DOHH2 (cell line): Measurements from ENCODE around the gene ZDHHC6.
"Not testable (repeated sequence)": the region's sequence is repeated elsewhere in the genome, so short reads cannot be mapped to it uniquely, and the experiment has no call there.

Experiments
- H3F3A ChIP-seq: fragments of 200-600 bp; sonication (generic), shearing (Covaris generic); 2 replicates; pipeline ENCODE4 v1.6.0; 2016; ENCODE audit warnings: antibody characterized with exemption, mild to moderate bottlenecking; ENCODE audit not compliant: control insufficient read depth, insufficient read depth
- H3K27ac ChIP-seq: fragments of 200-600 bp; sonication (generic); 2 replicates; pipeline ENCODE4 v1.5.1; 2014; ENCODE audit warnings: low read depth, mild to moderate bottlenecking, low read length, moderate library complexity
- H3K27me3 ChIP-seq: fragments of 200-600 bp; sonication (generic); 2 replicates; pipeline ENCODE4 v1.6.1; 2014; ENCODE audit warnings: mild to moderate bottlenecking, low read length, mixed read lengths; ENCODE audit not compliant: control insufficient read depth
- H3K36me3 ChIP-seq: fragments of 200-600 bp; sonication (generic); 2 replicates; pipeline ENCODE4 v1.6.1; 2014; ENCODE audit warnings: mild to moderate bottlenecking, low read length, moderate library complexity, mixed read lengths; ENCODE audit not compliant: control insufficient read depth
- H3K4me1 ChIP-seq: fragments of 200-600 bp; sonication (generic); 2 replicates; pipeline ENCODE4 v1.6.1; 2014; ENCODE audit warnings: mild to moderate bottlenecking, low read length, mixed read lengths; ENCODE audit not compliant: control insufficient read depth
- H3K4me2 ChIP-seq: fragments of 200-600 bp; sonication (generic); 2 replicates; pipeline ENCODE4 v1.6.0; 2014; ENCODE audit warnings: mild to moderate bottlenecking, low read length, moderate library complexity
- H3K4me3 ChIP-seq: fragments of 200-600 bp; sonication (generic); 2 replicates; pipeline ENCODE4 v1.5.1; 2014; ENCODE audit warnings: mild to moderate bottlenecking, low read length, mixed read lengths
- H3K79me2 ChIP-seq: fragments of 200-600 bp; sonication (generic); 2 replicates; pipeline ENCODE4 v1.6.1; 2014; ENCODE audit warnings: mild to moderate bottlenecking, low read length, mixed read lengths; ENCODE audit not compliant: control insufficient read depth
- H3K9me2 ChIP-seq: fragments of 200-600 bp; sonication (generic); replicated peaks from 2 replicates; pipeline ENCODE4 v1.6.1; 2014; ENCODE audit warnings: mild to moderate bottlenecking, low read length, mixed read lengths; ENCODE audit not compliant: control insufficient read depth
- H3K9me3 ChIP-seq: fragments of 200-600 bp; sonication (generic); 2 replicates; pipeline ENCODE4 v1.6.1; 2014; ENCODE audit warnings: antibody characterized with exemption, low read length, mixed read lengths; ENCODE audit not compliant: control insufficient read depth, insufficient read depth
- H4K20me1 ChIP-seq: fragments of 200-600 bp; sonication (generic); 2 replicates; pipeline ENCODE4 v1.6.0; 2014; ENCODE audit warnings: low read depth, mild to moderate bottlenecking, antibody characterized with exemption, low read length, moderate library complexity; ENCODE audit not compliant: control insufficient read depth, insufficient read depth
- CTCF ChIP-seq: fragments of 200-600 bp; sonication (generic); IDR thresholded peaks from one replicate; pipeline ENCODE4 v1.5.1; 2014; ENCODE audit warnings: antibody characterized with exemption, mild to moderate bottlenecking, low read depth, low read length; ENCODE audit not compliant: poor library complexity, severe bottlenecking
- EZH2phosphoT487 ChIP-seq: fragments of 200-600 bp; sonication (generic); IDR thresholded peaks from 2 replicates; pipeline ENCODE4 v1.6.1; 2017; ENCODE audit warnings: borderline replicate concordance, mild to moderate bottlenecking, antibody characterized with exemption, low read length, moderate library complexity, mixed read lengths

ZDHHC6 gene

DNA sequence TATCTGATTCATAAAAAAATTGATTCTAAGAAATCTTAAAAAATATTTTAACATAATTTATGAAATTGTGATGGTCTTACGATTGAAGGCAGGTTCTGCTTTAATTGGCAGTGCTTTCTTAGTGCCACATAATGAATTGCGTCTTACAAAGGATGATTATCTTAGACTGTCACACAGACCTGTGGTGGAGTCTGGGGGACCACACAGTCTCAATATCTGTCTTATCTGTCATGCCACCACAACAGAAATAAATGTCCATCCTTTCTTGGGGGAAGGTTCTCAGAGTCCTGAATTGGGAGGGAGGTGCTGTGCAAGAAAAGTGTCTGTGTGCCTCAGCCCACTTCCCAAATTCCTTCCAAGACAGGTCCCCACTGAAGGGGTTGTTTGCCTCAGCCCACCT lies 34.0 kb downstream of the ZDHHC6 start:
- Histone ChIP-seq H3K27ac (no peak overlapping the region), H3K4me3 (no peak overlapping the region), H3K4me1 (no peaks in the 10 kb centered on the region), H3K9me3 (no peaks in the 10 kb centered on the region), H3K9me2 (no peaks in the 10 kb centered on the region), H3F3A (no peaks in the 10 kb centered on the region), H3K27me3 (no peaks in the 10 kb centered on the region), H3K79me2 (no peaks in the 10 kb centered on the region), H3K4me2 (no peak overlapping the region), H4K20me1 (no peaks in the 10 kb centered on the region), H3K36me3 (peaks cover 34% of the 10 kb centered on the region)
- TF ChIP-seq CTCF (no peak), EZH2phosphoT487 (no peak)

DNA sequence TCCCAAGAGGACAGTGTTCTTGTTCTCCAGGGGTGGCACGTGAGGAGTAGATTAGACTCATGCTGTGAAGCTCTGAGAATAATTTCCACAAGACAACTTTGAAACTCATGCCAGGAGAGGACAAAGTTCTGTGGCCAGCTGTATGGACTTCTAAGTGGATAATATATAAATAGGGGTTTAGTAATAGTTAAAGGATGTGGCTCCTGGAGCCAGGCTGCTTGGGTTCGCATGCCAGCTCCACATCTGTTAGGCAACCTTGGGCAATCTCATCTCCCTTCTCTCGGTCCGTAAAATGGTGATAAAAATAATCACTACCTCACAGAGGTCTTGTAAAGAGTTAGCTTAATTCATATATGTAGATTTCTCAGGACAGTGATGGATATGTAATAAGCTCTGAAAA lies 37.0 kb downstream of the ZDHHC6 start:
- TF ChIP-seq EZH2phosphoT487 (no peak), CTCF (no peak)
- Histone ChIP-seq H3K9me3 (no peaks in the 10 kb centered on the region), H3K27me3 (no peaks in the 10 kb centered on the region), H3K9me2 (no peaks in the 10 kb centered on the region), H3K4me3 (no peak overlapping the region), H3K27ac (no peak overlapping the region), H3K79me2 (no peaks in the 10 kb centered on the region), H3F3A (no peaks in the 10 kb centered on the region), H3K36me3 (peaks cover 37% of the 10 kb centered on the region), H3K4me2 (no peak overlapping the region), H4K20me1 (no peaks in the 10 kb centered on the region), H3K4me1 (no peaks in the 10 kb centered on the region)

GRCh38 chr10:112409299-112409698 lies 37.4 kb downstream of the ZDHHC6 start:
- no peaks in the 10 kb centered on the region for H3K9me2 ChIP-seq
- H3K9me3 ChIP-seq, result no peaks in the 10 kb centered on the region
- H3K27ac ChIP-seq, result no peak overlapping the region
- no peaks in the 10 kb centered on the region for H3K79me2 ChIP-seq
- no peaks in the 10 kb centered on the region for H3K27me3 ChIP-seq
- H3F3A ChIP-seq, result no peaks in the 10 kb centered on the region
- H3K4me2 ChIP-seq, result no peak overlapping the region
- TF ChIP-seq CTCF (no peak), EZH2phosphoT487 (no peak)
- peaks cover 37% of the 10 kb centered on the region for H3K36me3 ChIP-seq
- H3K4me1 ChIP-seq, result no peaks in the 10 kb centered on the region
- no peak overlapping the region for H3K4me3 ChIP-seq
- no peaks in the 10 kb centered on the region for H4K20me1 ChIP-seq

DNA sequence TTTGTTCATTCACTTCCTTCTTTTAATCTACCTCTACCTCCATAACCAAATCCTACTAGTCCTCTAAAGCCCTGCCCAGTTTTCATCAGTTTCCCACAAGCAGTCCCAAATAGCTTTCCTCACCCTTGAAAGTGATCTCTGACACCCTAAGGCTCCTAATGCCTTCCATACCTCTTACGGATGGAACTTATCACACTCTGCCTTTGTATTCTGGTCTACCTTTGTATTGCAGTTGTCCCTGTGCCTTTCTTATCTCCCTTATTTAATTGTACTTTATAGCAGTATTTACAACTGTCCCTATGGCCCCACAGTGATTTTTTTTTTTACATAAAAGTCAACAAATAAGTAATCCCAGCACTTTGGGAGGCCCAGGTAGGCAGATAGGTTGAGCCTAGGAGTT lies 39.0 kb downstream of the ZDHHC6 start:
- Histone ChIP-seq H3K4me3 (no peak overlapping the region), H3K27me3 (no peaks in the 10 kb centered on the region), H3K4me2 (no peak overlapping the region), H3K9me2 (no peaks in the 10 kb centered on the region), H3K4me1 (no peaks in the 10 kb centered on the region), H3K9me3 (no peaks in the 10 kb centered on the region), H3K36me3 (peaks cover 40% of the 10 kb centered on the region), H3F3A (no peaks in the 10 kb centered on the region), H3K27ac (no peak overlapping the region), H4K20me1 (no peaks in the 10 kb centered on the region), H3K79me2 (no peaks in the 10 kb centered on the region)
- no peak for TF ChIP-seq CTCF
- TF ChIP-seq EZH2phosphoT487, result no peak

- peaks cover 40% of the 10 kb centered on the region for H3K36me3 ChIP-seq
- not testable (repeated sequence) for H4K20me1 ChIP-seq, H3K9me2 ChIP-seq, H3K4me2 ChIP-seq, H3K4me3 ChIP-seq, H3K27ac ChIP-seq, H3K79me2 ChIP-seq, H3K4me1 ChIP-seq, H3K9me3 ChIP-seq, H3F3A ChIP-seq, H3K27me3 ChIP-seq
These were observed 39.9 kb downstream of the ZDHHC6 start for GRCh38 chr10:112406806-112407205.
